OCI-LY7 (cell line): ENCODE results near the gene CCDC187. TPM values are rescaled to one million over a fixed set of nuclear protein-coding genes. Genes with fewer than 3 reads are reported as not detected.

Experiments used
- BruUV-seq: library from RNA; stranded (reverse); fragments of 400-500 nt; replicated peaks from 2 replicates; lab custom pipeline; 2021; lab: Mats Ljungman, UMichigan
- CTCF ChIA-PET: fragments of 300-600 bp; sonication (Branson Sonifier 250); formaldehyde crosslinking; loops from one replicate; lab custom pipeline; 2022; ENCODE audit warnings: antibody characterized with exemption; ENCODE audit not compliant: unreplicated experiment; lab: Charles Lee
- POLR2A ChIA-PET: fragments of 300-600 bp; sonication (Branson Sonifier 250); formaldehyde crosslinking; loops from one replicate; lab custom pipeline; 2022; ENCODE audit warnings: antibody characterized with exemption; lab: Charles Lee
- DNase-seq: peaks from one replicate; pipeline ENCODE4 v3.0.0-alpha.2; 2015; ENCODE audit warnings: low spot score
- H2AFZ ChIP-seq: fragments of 200-600 bp; sonication (generic), shearing (Covaris generic); 2 replicates; pipeline ENCODE4 v1.6.1; 2014; ENCODE audit warnings: mild to moderate bottlenecking, antibody characterized with exemption, low read length, moderate library complexity
- H3K27ac ChIP-seq: fragments of 200-600 bp; sonication (generic); 2 replicates; pipeline ENCODE4 v1.5.1; 2014; ENCODE audit warnings: mixed run types, low read depth, mild to moderate bottlenecking, moderate library complexity, low read length, inconsistent platforms; ENCODE audit not compliant: poor library complexity, severe bottlenecking
- H3K36me3 ChIP-seq: fragments of 200-600 bp; sonication (generic); 2 replicates; pipeline ENCODE4 v1.6.1; 2014; ENCODE audit warnings: mild to moderate bottlenecking, antibody characterized with exemption, low read length, moderate library complexity, mixed read lengths; ENCODE audit not compliant: insufficient read depth
- H3K4me1 ChIP-seq: fragments of 200-600 bp; sonication (generic); 2 replicates; pipeline ENCODE4 v1.5.1; 2014; ENCODE audit warnings: mild to moderate bottlenecking, low read length; ENCODE audit not compliant: insufficient read depth, poor library complexity, severe bottlenecking
- H3K4me2 ChIP-seq: fragments of 200-600 bp; sonication (generic); 2 replicates; pipeline ENCODE4 v1.6.1; 2014; ENCODE audit warnings: mild to moderate bottlenecking, low read length
- H3K4me3 ChIP-seq: fragments of 200-600 bp; sonication (generic); 2 replicates; pipeline ENCODE4 v1.5.1; 2014; ENCODE audit warnings: mild to moderate bottlenecking, low read depth, low read length; ENCODE audit not compliant: poor library complexity, severe bottlenecking
- H3K79me2 ChIP-seq: fragments of 200-600 bp; sonication (generic); 2 replicates; pipeline ENCODE4 v1.6.1; 2016; ENCODE audit warnings: low read depth, mild to moderate bottlenecking, low read length, moderate library complexity, mixed read lengths; ENCODE audit not compliant: insufficient read depth
- H3K9me2 ChIP-seq: fragments of 200-600 bp; sonication (generic); 2 replicates; pipeline ENCODE4 v1.6.1; 2016; ENCODE audit warnings: mild to moderate bottlenecking, low read length, mixed read lengths; ENCODE audit not compliant: insufficient read depth
- H3K9me3 ChIP-seq: fragments of 200-600 bp; sonication (generic); 2 replicates; pipeline ENCODE4 v1.6.1; 2014; ENCODE audit warnings: mild to moderate bottlenecking, mixed run types, low read length, mixed read lengths
- H4K20me1 ChIP-seq: fragments of 200-600 bp; sonication (generic); 2 replicates; pipeline ENCODE4 v1.6.1; 2014; ENCODE audit warnings: mild to moderate bottlenecking, antibody characterized with exemption, low read length, moderate library complexity, mixed read lengths; ENCODE audit not compliant: insufficient read depth
- CTCF ChIP-seq: fragments of 200-600 bp; sonication (generic); conservative IDR thresholded peaks from 2 replicates; pipeline ENCODE4 v1.5.1; 2014; ENCODE audit warnings: mild to moderate bottlenecking, antibody characterized with exemption, low read length, moderate library complexity, mixed read lengths
- EZH2phosphoT487 ChIP-seq: fragments of 200-600 bp; sonication (generic); IDR thresholded peaks from 2 replicates; pipeline ENCODE4 v1.6.1; 2018; ENCODE audit warnings: low read depth, borderline replicate concordance, mild to moderate bottlenecking, mixed run types, antibody characterized with exemption, low read length, moderate library complexity, mixed read lengths
- intact Hi-C: fragments of 100-400 bp; cut with micrococcal nuclease; formaldehyde crosslinking; loops from one replicate; pipeline ENCODE4 v1.10.0; 2022; ENCODE audit not compliant: unreplicated experiment
- total RNA-seq, 2 experiments: library from RNA; depleted of rRNA in 1 of 2; stranded (reverse); fragments of >200 nt in 1 of 2; shearing (Covaris generic) in 1 of 2; gene quantifications; 2 replicates each; pipeline ENCODE4 v1.2.3, GENCODE V29; 2014 to 2022

Gene CCDC187
- total RNA-seq, 2 experiments from 2014 or later = not detected

- no peak overlapping the region for H3K27ac ChIP-seq
- TF ChIP-seq EZH2phosphoT487 (no peak), CTCF (no peak)
- no peaks in the 10 kb centered on the region for H3K79me2 ChIP-seq
- ChIA-PET POLR2A (no interaction called here), CTCF (no interaction called here)
- BruUV-seq = no TSS peak
- no peak overlapping the region for H3K4me2 ChIP-seq
- no peak overlapping the region for H3K4me3 ChIP-seq
- no peak overlapping the region for H2AFZ ChIP-seq
- peaks cover 14% of the 10 kb centered on the region for H3K4me1 ChIP-seq
- intact Hi-C loops = no loop called here
- no peaks in the 10 kb centered on the region for H3K9me2 ChIP-seq
- no peak for DNase-seq
- H3K9me3 ChIP-seq = no peaks in the 10 kb centered on the region
- H3K36me3 ChIP-seq = peaks cover 64% of the 10 kb centered on the region
- H4K20me1 ChIP-seq = peaks cover 4% of the 10 kb centered on the region; the same call in 1 of the 2 replicates
Measured at GRCh38 chr9:136208675-136209074, 95.2 kb downstream of the CCDC187 start.

GRCh38 chr9:136207616-136208015 lies 96.3 kb downstream of the CCDC187 start:
- no peaks in the 10 kb centered on the region for H3K9me3 ChIP-seq
- H2AFZ ChIP-seq = no peak overlapping the region
- no peak for DNase-seq
- H3K4me2 ChIP-seq = no peak overlapping the region
- H3K36me3 ChIP-seq = peaks cover 53% of the 10 kb centered on the region; the same call in 1 of the 2 replicates
- ChIA-PET POLR2A (no interaction called here), CTCF (interaction anchor here (0.5 kb wide), 1 partner anchor 9 kb away, joined by 8 read pairs; no protein-coding TSS in a partner anchor)
- H3K27ac ChIP-seq = no peak overlapping the region
- peaks cover 4% of the 10 kb centered on the region; the same call in 1 of the 2 replicates for H4K20me1 ChIP-seq
- H3K4me3 ChIP-seq = no peak overlapping the region
- TF ChIP-seq CTCF = no peak
- TF ChIP-seq EZH2phosphoT487 = no peak
- intact Hi-C loops = no loop called here
- H3K9me2 ChIP-seq = no peaks in the 10 kb centered on the region
- H3K79me2 ChIP-seq = no peaks in the 10 kb centered on the region
- BruUV-seq = no TSS peak
- peaks cover 12% of the 10 kb centered on the region for H3K4me1 ChIP-seq

- Histone ChIP-seq H2AFZ (no peak overlapping the region), H3K4me1 (peaks cover 3% of the 10 kb centered on the region), H3K4me2 (no peak overlapping the region), H3K9me2 (no peaks in the 10 kb centered on the region), H4K20me1 (peaks cover 4% of the 10 kb centered on the region; the same call in 1 of the 2 replicates), H3K4me3 (no peak overlapping the region), H3K79me2 (no peaks in the 10 kb centered on the region), H3K36me3 (peaks cover 46% of the 10 kb centered on the region; the same call in 1 of the 2 replicates), H3K9me3 (no peaks in the 10 kb centered on the region), H3K27ac (no peak overlapping the region)
- TF ChIP-seq CTCF (no peak), EZH2phosphoT487 (no peak)
- BruUV-seq = TSS peak; percentile 73
- ChIA-PET CTCF (interaction anchor here (0.5 kb wide), 1 partner anchor 8 kb away, joined by 8 read pairs; no protein-coding TSS in a partner anchor), POLR2A (interaction anchor here (1.0 kb wide), 1 partner anchor 16 kb away, joined by 3 read pairs; no protein-coding TSS in a partner anchor)
- intact Hi-C loops = no loop called here
- no peak for DNase-seq
Measured at GRCh38 chr9:136206602-136207275, 97.2 kb downstream of the CCDC187 start.
